ENCODE data around the gene TNFRSF12A.

The TNFRSF12A gene

GRCh38 chr16:2986623-2987188 is 33.5 kb upstream of the TNFRSF12A start:
- DNase-seq = no peak

DNA sequence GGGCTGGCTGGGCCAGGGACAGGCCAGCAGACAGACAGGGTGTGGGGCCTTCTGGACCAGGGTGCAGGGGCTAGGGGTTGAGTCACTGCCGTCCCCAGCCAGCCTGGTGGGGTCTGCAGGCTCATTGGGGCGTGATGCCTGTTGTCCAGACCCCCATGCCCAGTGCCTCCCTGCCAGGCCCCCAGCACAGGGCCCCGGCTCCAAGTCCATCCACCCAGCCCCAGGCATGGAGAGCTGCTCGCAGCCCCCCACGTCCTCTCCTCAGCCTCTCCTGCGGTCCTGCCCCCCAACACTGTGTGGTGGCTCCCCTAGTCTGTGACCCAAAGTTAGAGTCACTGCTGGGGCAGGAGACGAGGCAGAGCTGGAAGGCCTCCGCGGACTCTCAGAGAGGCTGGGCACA is 32.9 kb upstream of the TNFRSF12A start:
- DNase-seq = no peak

- DNase-seq = no peak
Measured at GRCh38 chr16:2987833-2988232, 32.3 kb upstream of the TNFRSF12A start.

DNA sequence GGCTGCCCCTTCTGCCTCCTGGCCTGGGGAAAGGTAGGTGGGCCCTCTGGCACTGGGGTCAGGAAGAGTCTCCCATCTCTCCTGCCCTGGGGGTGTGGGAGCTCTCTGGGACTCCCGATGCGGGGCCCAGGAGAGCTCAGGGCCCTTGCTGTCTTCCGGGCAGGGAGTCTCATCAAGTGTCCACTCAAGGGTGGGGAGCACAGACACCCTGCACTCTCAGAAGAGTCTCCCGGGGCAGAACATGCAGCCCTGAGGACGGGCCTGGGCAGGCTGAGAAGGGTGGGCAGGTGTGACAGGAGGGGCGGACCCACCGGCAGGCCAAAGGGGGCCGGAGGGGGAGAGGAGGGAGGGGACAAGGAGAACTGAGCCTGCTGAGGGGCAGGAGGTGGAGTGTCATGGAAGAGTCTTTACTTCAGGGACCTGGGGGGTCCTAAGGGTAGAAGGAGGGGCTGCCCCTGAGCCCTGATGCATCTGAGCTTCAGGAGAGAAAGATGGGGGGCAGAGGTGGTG is 31.5 kb upstream of the TNFRSF12A start:
- DNase-seq = no peak

GRCh38 chr16:2990891-2991290 is 29.3 kb upstream of the TNFRSF12A start:
- no peak for DNase-seq

GRCh38 chr16:2991566-2992261 is 28.5 kb upstream of the TNFRSF12A start:
- DNase-seq = no peak

DNA sequence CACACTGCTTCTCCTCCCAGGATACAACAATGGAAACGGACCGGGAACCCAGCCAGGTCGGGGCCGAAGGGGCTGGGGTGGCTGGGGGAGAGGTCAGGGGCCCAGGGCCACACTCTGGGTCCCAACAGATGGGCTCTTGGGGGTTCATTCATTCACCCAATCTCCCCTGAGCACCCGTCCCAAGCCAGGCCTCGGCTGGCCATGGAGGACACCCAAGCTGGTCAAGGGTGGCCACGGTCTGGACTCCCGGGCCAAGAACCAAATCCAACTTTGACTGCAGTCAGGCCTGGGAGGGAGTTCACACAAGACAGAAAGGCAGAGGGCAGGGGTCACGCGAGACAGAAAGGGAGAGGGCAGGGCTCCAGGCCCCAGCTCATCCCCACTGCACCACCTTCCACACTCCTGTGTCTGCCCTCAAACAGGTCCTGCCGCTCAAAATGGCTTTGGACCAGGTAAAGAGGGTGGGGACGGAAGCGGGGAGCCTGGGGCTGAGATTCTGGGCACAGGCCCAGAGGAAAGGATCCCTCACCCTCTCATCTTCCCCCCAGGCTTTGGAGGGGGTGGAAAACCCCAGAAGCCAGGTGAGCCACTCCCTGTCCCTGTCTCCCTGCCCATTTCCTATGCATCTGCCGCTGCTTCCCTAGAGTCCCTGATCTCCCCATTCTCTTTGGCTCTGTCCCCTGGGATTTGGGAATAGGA is 27.6 kb upstream of the TNFRSF12A start:
- no peak for DNase-seq

DNA sequence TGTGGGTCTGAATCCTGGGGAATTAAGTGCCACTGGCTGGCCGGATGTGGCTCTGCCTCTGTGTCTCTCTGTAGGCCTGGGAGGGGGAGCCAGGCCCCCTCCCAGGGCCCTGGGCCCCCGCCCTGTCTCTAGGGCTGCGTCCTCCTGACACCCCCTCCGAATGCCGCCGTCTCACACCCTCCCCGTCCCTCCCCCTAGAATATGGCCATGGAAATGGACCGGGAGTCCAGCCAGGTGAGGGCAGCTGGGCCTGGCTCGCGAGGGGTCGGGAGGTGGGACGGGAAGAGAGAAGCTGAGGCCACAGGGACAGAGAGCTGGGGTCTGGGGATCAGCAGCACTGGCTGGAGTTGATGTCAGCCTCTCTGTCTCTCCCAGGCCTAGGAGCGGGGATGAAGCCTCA is 23.9 kb upstream of the TNFRSF12A start:
- no peak for DNase-seq

DNA sequence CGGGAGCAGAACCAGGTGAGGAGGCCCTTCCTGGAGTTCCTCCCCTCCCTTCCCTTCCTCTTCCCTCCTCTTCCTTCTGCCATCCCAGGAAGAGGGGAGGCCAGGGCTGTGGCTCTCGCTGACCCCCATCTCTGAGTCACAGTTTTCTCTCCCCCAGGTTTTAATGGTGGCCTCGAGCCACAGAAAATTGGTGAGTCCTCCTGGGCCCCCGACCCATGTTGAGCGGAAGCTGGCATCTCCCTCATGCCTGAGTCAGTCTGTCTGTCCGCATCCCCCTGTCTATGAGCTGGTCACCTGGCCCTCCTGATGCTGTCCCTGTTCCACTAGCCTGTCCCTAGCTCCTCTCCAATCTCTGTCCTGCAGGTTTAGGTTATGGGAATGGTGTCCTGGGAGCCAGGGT is 20.2 kb upstream of the TNFRSF12A start:
- DNase-seq = no peak

- DNase-seq = no peak
Measured at GRCh38 chr16:3000540-3000939, 19.6 kb upstream of the TNFRSF12A start.

- DNase-seq = no peak
Measured at GRCh38 chr16:3001316-3001715, 18.9 kb upstream of the TNFRSF12A start.

DNA sequence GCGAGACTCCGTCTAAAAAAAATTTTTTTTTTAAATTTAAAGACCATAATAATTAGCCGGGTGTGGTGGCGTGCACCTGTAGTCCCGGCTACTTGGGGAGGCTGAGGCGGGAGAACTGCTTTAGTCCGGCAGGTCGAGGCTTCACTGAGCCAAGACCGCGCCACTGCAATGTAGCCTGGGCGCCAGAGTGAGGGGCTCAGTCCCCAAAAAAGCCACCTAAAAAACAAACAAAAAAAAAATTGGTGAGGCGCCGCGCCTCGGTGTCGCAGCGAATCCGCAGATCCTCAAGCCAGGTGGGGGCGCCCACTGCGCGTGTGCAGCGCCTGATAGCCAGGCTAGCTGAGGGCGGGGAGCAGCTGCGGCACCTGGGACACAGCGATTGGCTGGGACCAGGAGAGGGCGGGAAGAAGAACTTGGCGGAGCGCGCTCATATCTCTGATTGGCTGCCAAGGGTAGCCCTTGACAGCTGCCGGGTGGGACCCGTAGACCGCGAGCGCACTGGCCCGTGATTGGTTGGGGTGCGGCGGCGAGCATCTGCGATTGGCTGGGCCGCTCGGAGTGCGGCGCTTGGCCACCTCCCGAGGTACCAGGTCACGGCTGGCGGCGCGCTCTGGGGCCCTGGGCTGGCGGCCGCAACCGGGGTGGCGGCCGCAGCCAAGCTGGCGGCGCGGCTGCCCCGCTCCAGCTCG is 16.4 kb upstream of the TNFRSF12A start:
- peak; percentile 99 for DNase-seq

DNA sequence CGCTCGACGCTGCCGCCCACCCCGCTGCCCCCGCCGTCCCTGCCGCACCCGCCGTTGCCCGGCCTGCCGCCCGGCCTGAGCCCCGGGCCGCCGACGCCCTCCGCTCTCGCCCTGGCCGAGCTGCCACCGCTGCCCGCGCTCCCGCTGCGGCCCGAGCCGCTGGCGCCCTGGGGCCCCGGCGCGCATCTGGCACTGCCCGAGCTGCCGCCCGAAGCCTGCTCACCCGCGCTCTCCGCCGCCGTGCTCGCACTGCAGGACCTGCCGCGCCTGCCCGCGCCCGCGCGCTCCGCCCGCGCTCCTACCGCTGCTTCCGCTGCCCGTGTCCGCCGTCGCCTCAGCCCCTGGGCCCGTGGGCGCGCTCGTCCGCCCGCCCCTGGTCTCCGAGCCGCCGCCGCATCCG is 15.8 kb upstream of the TNFRSF12A start:
- no peak for DNase-seq

DNA sequence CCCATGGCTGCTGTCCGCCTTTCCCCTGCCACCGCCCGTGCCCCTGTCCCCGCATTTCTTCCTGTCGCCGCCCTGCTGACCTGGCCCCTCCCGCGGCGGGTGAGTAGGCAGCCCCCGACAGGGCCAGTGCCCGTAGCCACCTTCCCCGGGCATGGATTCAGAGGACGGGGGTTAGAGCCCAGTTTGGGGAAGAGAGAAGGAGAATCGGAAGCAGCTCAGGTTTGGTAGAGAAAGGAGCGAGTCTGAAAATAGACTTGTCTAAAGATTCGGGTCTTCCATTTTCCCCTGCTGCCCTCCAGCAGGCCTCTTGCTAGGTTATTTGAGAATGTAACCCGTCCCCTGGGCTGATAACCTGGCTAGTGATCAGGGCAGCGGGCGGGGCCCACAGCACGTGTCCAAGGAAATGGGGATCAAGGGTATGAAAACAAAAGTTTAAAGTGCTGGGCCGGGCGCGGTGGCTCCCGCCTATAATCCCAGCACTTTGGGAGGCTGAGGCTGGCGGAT is 15.3 kb upstream of the TNFRSF12A start:
- no peak for DNase-seq

DNA sequence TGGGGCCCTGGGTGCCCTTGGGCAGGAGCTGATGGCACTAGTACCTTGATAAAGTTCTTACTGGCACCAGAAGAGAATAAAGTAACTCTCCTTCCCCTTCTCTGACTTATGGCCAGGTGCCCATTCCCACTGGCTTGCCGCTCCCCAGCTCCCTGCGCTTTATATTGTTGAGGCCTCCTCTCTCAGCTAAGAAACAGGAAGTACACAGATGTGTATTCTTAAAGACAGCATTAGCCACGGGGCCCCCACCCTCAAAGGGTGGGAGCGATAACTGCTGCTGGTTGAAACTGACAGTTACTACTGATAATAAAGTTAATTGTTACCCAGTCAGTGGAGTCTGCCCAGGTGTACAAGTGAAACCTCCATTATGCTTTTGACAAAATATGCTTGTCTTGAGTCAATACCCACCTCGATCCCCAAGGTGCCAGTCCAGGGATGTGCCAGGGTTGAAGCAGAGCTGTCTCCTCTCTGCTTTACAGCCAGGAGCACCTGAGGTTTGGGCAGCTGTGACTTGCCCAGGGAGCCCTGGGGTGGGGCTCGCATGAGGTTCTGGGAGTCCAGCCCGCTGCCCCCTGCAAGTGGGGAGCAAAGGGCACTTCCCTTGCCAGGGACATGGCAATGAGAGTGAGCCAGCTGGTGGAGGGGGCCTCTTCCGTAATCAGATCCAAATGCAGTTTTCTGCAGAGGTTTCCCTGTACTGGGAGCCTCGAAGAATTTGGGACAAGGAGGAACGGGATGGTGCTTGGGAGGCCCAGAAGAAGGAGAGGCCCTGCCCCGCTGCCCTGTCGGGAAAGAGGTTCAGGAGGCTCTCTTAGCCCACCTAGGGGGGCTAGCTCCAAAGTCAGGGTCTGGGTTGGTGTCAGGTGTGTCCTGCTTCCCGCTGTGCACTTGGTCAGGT is 12.9 kb upstream of the TNFRSF12A start:
- DNase-seq = no peak

- no peak for DNase-seq
Measured at GRCh38 chr16:3007957-3008689, 12.0 kb upstream of the TNFRSF12A start.

GRCh38 chr16:3008690-3009037 is 11.5 kb upstream of the TNFRSF12A start:
- no peak for DNase-seq

DNA sequence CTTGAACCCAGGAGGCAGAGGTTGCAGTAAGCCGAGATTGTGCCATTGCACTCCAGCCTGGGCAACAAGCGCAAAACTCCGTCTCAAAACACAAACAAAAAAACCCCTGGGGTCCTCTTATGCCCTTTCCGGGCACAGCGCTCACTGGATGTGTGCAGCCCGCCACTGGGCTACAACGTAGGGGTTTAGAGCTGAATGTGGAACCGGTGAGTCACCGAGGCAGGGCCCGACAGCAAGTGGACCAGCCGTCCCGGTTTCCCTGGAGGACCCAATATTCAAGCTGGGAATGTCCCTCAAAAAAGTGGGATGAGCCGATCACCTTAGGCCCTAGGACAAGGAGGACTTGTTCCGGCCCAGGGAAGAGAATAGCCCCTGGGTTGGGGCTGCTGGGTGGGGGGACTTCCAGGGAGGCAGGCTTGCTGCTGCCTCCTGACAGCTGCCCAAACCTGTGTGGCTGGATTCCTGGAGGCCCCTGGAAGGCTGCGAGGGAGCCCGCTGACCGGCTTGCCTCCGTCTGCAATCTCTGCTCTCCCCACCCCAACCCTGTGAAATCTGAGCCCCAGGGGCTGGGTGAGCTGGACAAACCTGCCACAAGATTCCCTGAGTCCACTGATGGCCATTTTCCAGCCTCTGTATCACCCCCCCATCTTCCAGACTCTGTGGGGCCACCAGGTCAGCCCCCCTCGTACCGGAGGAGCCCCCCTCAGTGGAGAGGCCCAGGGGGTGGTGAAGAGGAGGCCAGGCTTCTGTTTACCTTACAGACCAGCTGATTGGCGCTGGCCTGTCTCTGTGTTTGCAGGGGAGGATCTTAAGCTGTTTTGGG is 10.4 kb upstream of the TNFRSF12A start:
- DNase-seq = no peak

- no peak for DNase-seq
Measured at GRCh38 chr16:3010510-3010909, 9.7 kb upstream of the TNFRSF12A start.

GRCh38 chr16:3012246-3012645 is 7.9 kb upstream of the TNFRSF12A start:
- peak; percentile 51 for DNase-seq

Data from DMS153 (cell line).